Measurements from ENCODE around the gene WIPF1.
A peak's percentile ranks its signal among the peaks of the same experiment; 100 is the strongest.

Gene WIPF1

GRCh38 chr2:174546519-174547506 is 50.8 kb downstream of the WIPF1 start:
- peak; percentile 59 for TF ChIP-seq CTCF (IDR thresholded peaks at IDR 0.05; ENCODE audit: extremely low read depth, insufficient read depth, missing control alignments)
- DNase-seq (ENCODE audit: low spot score) = peak; percentile 61
- in situ Hi-C loops (cut with MboI; ENCODE audit: low pct_unique_long_range_greater_than_20kb, low sequenced_read_pairs, unreplicated experiment) = no loop called here

GRCh38 chr2:174545240-174545639 is 52.4 kb downstream of the WIPF1 start:
- no peak for DNase-seq (ENCODE audit: low spot score)
- TF ChIP-seq CTCF (IDR thresholded peaks at IDR 0.05; ENCODE audit: extremely low read depth, insufficient read depth, missing control alignments) = no peak
- in situ Hi-C loops (cut with MboI; ENCODE audit: low pct_unique_long_range_greater_than_20kb, low sequenced_read_pairs, unreplicated experiment) = no loop called here

DNA sequence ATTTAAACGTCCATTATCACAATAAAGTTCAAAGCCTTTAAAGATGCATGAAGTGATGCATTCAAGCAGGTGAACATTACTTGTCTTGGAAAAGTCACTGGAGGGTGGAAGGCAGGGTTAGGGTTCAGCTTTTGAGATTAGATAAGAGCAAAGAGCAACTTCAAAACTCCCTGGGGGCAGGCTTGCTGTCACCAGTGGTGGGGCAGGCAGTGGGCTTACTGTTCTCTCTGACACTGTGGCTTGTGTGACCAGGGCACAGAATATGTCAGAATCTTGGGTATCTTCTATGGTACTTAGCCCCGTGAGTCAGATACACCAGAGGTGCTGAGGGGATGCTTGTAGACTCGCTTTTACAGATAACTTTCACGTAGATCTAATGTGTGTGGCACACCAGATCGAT is 52.8 kb downstream of the WIPF1 start:
- no peak for DNase-seq (ENCODE audit: low spot score)
- TF ChIP-seq CTCF (IDR thresholded peaks at IDR 0.05; ENCODE audit: extremely low read depth, insufficient read depth, missing control alignments) = no peak
- in situ Hi-C loops (cut with MboI; ENCODE audit: low pct_unique_long_range_greater_than_20kb, low sequenced_read_pairs, unreplicated experiment) = no loop called here

GRCh38 chr2:174544156-174544555 is 53.4 kb downstream of the WIPF1 start:
- in situ Hi-C loops (cut with MboI; ENCODE audit: low pct_unique_long_range_greater_than_20kb, low sequenced_read_pairs, unreplicated experiment) = no loop called here
- no peak for DNase-seq (ENCODE audit: low spot score)
- no peak for TF ChIP-seq CTCF (IDR thresholded peaks at IDR 0.05; ENCODE audit: extremely low read depth, insufficient read depth, missing control alignments)

DNA sequence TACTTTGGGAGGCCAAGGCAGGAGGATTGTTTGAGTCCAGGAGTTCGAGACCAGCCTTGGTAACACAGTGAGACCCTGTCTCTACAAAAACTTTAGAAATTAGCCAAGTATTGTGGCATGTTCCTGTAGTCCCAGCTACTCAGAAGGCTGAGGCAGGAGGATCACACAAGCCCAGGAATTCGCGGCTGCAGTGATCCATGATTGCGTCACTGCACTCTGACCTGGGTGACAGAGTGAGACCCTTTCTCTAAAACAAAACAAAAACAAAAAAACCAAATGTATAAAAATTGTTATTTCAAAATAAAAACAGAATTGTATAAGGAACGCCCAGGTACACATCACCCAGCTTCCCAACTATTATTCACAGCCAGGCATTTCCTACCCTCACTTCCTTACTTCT is 56.7 kb downstream of the WIPF1 start:
- in situ Hi-C loops (cut with MboI; ENCODE audit: low pct_unique_long_range_greater_than_20kb, low sequenced_read_pairs, unreplicated experiment) = no loop called here
- no peak for TF ChIP-seq CTCF (IDR thresholded peaks at IDR 0.05; ENCODE audit: extremely low read depth, insufficient read depth, missing control alignments)
- DNase-seq (ENCODE audit: low spot score) = no peak

- no peak for TF ChIP-seq CTCF (IDR thresholded peaks at IDR 0.05; ENCODE audit: extremely low read depth, insufficient read depth, missing control alignments)
- no peak for DNase-seq (ENCODE audit: low spot score)
- in situ Hi-C loops (cut with MboI; ENCODE audit: low pct_unique_long_range_greater_than_20kb, low sequenced_read_pairs, unreplicated experiment) = no loop called here
Measured at GRCh38 chr2:174535757-174536703, 61.6 kb downstream of the WIPF1 start.
